Muscle of back (tissue), 11 donors: Measurements from ENCODE around the gene GNAO1. TPM values are rescaled to one million over a fixed set of nuclear protein-coding genes. Genes with fewer than 3 reads are reported as not detected.
"Not testable (repeated sequence)": the region's sequence is repeated elsewhere in the genome, so short reads cannot be mapped to it uniquely, and the experiment has no call there.

Experiments used
- DNase-seq, 3 donors: peaks; one replicate each; pipeline versions ENCODE4 v3.0.0 to v3.0.0-alpha.2; 2013
- polyA plus RNA-seq, 10 donors: library from polyadenylated mRNA; unstranded; fragments of 120-200 nt; gene quantifications; one replicate each; pipeline ENCODE4 v1.2.1, GENCODE V29; 2013; ENCODE audit not compliant: insufficient read length in 10 of 10

The GNAO1 gene
- polyA plus RNA-seq, 10 donors, result 0.86 to 4.0 (median 1.5) TPM

GRCh38 chr16:56389554-56389953 lies 198.3 kb downstream of the GNAO1 start:
- peak in 1 of 3 donors; percentile 97 for DNase-seq

- not testable (repeated sequence) for DNase-seq
These were observed 205.4 kb downstream of the GNAO1 start for GRCh38 chr16:56396724-56397123.

- no peak for DNase-seq
These were observed 207.8 kb downstream of the GNAO1 start for GRCh38 chr16:56399047-56399446.

- no peak for DNase-seq
These were observed 208.2 kb downstream of the GNAO1 start for GRCh38 chr16:56399486-56399885.

- DNase-seq, result no peak
These were observed 209.2 kb downstream of the GNAO1 start for GRCh38 chr16:56400458-56400857.

GRCh38 chr16:56401482-56401881 lies 210.2 kb downstream of the GNAO1 start:
- DNase-seq, result no peak

GRCh38 chr16:56405977-56406672 lies 214.8 kb downstream of the GNAO1 start:
- no peak for DNase-seq

Other genes starting within 250 kb of the GNAO1 start
- gene AMFR, start 234.1 kb downstream of the GNAO1 start, polyA plus RNA-seq, result 10 to 100 TPM; 46.4 to 64.7 (median 53.6) TPM